RPMI8226 (cell line): Measurements from ENCODE around the gene DCBLD1.

ENCODE experiments used
- DNase-seq: peaks from one replicate; pipeline ENCODE4 v3.0.0-alpha.2; 2015

The DCBLD1 gene

DNA sequence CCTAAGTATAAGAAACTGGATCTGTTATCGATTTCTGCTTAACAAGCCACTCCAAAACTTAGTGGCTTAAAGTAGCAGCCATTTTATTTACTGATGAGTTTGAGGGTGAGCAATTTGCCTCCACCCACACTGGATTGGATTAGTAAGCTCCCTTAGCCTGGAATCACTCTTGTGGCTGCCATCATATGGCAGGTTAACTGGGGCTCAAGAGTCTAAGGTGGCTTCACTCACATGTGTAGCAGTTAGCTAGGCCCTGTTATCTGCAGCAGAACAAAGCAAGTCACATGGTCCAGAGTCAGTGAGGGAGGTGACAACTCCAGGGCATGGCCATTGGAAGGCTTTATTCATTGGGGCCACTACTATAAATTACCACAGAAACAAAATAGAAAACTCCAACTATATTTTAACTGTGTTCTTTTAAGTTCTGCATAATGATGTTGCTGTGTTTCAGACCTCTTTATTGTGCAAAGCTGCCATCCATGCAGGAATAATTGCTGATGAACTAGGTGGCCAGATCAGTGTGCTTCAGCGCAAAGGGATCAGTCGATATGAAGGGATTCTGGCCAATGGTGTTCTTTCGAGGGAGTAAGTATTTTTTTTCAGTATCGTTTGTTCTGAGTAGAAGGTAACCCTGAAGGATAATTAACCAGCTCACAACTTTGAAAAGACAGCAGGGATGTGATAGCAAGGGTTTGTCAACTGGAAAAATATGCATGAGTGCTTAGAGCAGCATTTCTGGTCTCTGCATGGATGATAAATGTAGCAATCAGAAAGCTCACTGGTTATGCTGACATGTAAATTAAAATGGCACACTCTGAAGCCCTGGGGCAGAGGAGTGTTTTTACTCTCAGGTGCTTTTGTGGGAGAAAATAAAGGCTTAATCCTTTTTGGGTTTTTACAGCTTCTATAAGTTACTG, 49.6 kb downstream of the DCBLD1 start:
- DNase-seq, result no peak

DNA sequence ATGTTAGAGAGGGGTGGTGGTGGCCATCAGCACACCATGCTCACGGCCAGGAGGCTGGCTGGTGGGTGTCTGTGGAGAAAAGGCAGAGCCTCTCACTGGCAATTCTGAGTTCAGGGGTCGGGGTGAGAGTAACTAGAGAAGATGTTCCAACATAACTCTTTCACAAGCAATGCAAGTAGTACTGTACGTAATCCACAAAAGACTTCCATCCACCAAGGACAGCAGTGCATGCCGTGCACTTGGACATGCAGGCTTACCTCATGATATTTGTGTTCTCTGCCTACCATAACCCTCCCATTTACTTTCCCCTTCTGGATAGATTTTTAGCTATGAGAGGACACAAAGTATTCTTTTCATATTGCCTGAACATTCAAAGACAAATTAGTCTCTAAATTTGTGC, 51.3 kb downstream of the DCBLD1 start:
- no peak for DNase-seq

DNA sequence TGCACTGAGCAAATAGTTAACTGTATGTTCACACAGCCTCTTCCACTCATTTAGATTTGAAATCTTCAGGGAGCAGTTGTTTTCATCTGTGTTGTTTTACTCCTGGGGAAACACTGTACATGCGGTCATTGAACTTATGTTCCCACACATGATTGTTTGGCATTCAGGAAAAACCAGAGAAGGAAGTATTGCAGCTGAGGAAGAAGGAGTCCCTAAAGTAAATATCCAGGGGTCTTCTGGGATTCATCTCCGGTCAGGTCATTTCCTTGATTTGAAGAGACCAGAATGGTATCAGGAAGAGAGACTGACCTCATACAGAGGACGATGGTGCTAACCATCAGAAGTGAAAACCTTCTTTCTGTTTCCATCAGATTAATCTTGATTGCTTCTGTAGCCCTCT, 52.5 kb downstream of the DCBLD1 start:
- DNase-seq, result no peak

DNA sequence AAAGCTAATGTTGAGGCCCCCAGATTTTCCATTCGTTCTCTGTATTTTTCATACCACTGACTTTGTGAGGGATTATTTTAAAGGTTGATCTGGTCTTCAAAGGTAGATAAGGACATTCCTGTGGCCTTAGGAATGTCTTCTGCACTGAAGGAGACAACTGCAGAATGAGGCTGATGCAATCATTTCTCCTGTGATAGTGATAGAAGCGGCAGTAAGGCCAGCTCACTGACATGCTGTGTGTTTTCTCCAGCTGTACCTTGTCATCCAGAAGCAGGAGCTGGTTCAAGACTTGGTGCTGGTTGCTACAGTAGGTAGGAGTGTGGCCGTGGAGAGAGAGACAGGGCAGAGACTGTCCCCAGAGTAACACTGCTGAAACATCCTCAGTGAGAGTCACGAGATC, 53.8 kb downstream of the DCBLD1 start:
- DNase-seq, result no peak

DNA sequence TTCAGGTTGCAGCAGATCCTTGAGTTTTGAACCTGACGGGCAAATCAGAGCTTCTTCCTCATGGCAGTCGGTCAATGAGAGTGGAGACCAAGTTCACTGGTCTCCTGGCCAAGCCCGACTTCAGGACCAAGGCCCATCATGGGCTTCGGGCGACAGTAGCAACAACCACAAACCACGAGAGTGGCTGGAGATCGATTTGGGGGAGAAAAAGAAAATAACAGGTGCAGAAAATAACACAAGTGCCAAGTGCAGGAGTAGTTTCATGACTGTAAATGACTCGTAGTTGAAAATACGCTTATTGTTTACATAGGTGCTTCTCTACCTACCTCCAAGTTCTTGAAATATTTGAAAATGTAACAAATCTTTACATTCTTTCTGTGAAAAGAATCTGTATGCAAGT, 56.1 kb downstream of the DCBLD1 start:
- no peak for DNase-seq

DNA sequence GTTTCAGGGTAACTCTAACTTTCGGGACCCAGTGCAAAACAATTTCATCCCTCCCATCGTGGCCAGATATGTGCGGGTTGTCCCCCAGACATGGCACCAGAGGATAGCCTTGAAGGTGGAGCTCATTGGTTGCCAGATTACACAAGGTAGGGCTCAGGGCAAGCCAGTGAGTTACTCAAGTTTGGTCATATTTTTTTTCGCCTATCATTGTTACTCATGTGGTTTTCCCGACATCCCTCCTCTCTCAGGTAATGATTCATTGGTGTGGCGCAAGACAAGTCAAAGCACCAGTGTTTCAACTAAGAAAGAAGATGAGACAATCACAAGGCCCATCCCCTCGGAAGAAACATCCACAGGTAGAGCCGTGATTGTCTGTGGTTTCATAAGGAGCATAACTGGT, 58.2 kb downstream of the DCBLD1 start:
- no peak for DNase-seq

DNA sequence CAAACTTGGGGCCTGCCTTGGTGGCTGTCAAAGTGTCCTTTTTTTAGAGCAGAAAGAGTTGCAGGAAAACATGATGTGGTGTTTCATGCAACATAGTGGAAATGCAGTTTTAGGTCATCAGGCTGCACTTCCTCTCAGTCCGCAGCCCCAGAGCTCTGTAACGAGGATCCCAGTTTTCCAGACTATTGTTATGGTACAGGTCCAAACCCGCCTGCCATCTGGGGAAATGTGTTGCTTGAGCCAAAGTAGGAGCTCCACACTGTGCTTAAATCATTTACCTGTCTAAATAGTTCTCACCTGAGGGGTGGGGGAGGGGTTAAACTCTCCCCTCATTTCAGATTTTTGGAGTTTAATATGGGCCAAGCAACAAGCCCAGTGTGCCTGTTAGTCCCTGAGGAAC, 60.0 kb downstream of the DCBLD1 start:
- no peak for DNase-seq

DNA sequence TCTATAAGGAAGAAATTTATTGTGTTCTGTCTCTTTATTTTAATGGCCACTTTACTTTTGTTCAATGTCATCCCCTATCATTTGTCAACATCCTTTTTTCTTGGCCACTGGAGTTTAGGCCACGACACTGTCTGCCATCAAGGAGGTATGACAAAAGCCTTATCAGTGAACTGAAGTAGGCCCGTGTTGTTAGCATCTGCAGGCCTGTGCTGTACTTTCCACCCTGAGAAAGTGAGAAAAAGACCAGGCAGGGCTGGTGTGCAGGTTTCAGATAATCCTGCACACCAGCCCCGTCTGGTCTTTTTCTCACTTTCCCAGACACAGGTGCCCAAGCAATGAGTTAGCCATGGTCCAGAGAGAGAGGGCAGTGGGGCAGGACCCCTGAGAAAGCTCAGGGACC, 62.2 kb downstream of the DCBLD1 start:
- DNase-seq, result no peak

DNA sequence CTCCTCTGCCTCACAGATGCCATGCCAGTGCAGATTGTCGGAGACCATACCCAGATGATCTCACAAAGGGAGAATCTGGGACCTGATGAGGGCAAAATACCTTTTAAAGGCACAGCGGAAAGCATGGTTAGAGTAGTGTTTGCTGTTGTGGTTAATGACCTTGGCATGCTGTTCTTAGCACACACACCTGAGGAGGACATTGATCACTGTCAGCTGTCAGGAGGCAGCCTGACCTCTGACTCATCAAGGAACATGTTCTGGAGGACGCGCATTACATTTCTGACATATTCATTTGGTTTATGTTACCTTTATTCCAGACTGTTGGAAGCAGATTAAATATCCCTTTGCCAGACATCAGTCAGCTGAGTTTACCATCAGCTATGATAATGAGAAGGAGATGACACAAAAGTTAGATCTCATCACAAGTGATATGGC, 62.7 kb downstream of the DCBLD1 start:
- DNase-seq, result no peak

DNA sequence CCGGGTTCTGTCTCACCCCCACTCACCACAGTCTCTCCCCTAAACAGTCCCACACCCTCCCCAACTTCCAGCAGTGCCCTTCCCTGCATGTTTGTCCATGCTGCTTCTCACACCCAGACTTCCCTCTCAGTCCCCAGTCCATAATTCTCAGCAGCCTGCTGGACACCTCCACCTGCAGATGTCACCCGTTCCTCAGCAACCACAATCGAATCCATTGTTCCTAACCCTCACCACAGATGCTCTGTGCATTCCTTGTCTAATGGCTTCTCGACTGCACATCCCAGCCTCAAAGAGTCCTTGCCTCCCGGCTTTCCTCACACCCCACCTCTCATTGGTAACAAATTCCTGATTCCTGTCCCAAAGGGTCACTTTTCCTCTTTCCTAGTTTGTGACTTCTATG, 64.2 kb downstream of the DCBLD1 start:
- DNase-seq, result no peak

DNA sequence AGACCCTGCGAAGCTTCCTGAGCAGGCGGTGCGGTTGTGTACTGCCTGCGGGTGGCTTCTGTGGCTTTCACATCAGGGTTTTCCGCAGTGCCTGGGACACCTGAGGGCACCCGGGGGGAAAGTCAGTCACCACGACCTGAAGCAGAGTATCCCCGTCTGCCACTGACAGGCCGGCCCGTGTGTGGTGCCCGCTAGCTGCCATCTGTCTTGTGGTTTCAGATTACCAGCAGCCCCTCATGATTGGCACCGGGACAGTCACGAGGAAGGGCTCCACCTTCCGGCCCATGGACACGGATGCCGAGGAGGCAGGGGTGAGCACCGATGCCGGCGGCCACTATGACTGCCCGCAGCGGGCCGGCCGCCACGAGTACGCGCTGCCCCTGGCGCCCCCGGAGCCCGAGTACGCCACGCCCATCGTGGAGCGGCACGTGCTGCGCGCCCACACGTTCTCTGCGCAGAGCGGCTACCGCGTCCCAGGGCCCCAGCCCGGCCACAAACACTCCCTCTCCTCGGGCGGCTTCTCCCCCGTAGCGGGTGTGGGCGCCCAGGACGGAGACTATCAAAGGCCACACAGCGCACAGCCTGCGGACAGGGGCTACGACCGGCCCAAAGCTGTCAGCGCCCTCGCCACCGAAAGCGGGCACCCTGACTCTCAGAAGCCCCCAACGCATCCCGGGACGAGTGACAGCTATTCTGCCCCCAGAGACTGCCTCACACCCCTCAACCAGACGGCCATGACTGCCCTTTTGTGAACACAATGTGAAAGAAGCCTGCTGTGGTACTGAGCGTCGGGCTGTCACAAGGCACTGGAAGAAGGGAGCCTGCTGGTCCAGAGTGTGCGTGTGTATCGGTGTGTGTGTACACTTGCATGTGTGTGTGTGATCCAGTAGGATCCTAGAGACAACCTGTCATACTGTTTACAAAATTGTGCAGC, 65.5 kb downstream of the DCBLD1 start:
- DNase-seq, result no peak

DNA sequence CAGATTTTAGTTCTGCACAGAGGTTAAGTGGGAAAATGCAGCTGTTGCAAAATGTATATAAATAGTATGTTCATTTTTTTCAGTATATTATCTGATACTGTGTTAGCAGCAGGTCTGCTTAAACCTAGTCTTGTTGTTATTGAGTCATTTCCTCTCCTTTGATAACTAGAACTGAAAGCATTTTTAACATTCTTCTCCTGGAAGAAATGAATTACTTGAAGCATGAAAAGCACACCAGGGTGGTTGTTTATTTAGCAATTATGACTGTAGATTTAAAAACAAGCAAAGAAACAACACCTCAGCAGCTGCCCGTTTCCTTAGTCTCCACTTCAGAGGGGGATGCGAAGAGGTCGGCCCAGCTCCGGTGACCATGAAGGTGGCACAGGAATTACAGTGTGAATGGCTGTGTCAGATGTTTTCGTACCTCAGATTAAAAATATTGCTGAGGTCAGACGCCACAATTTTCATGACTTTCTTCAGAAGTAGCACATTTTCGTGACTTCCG, 66.4 kb downstream of the DCBLD1 start:
- no peak for DNase-seq

DNA sequence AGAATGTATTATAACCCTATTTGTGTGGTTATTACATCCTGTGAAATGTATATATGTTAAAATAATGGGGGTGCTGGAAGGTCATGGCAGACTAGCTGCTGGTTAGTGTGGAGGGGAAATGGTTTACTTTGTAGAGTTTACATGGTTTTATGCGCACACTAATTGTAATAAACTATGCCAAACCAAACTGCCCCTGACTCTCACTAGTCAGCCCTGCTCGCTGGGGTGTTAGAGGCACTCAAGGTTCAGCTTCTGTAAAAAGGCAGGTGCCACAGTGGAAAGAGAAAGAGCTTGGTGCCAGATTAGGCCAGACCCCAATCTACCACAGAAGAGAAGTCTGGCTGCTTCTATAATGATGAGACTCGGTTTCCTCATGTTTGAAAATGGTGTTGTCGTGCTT, 67.1 kb downstream of the DCBLD1 start:
- DNase-seq, result no peak

DNA sequence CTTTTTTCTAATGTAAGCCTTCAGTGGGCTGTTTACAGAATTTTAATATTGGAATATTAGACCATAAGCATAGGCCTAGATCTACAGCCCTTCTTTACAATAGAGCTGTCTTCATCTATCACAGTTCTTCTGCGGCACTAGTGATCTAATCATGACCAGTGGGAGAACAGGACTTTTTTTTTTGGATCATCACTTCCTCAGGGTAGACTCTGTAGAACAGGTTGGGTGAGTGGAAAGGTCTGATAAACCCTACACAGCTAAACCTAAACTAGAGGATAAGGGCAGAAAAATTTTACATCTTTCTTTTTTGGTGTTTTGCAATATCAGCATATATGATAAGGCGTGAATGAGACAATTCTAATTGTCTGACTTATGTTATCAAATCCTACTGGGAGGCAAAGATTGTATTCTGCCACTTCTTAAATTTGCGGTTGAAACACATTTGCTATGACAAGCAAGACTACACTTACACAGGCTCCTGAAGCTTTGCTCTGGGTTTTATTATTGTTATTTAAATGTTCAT, 67.7 kb downstream of the DCBLD1 start:
- no peak for DNase-seq

DNA sequence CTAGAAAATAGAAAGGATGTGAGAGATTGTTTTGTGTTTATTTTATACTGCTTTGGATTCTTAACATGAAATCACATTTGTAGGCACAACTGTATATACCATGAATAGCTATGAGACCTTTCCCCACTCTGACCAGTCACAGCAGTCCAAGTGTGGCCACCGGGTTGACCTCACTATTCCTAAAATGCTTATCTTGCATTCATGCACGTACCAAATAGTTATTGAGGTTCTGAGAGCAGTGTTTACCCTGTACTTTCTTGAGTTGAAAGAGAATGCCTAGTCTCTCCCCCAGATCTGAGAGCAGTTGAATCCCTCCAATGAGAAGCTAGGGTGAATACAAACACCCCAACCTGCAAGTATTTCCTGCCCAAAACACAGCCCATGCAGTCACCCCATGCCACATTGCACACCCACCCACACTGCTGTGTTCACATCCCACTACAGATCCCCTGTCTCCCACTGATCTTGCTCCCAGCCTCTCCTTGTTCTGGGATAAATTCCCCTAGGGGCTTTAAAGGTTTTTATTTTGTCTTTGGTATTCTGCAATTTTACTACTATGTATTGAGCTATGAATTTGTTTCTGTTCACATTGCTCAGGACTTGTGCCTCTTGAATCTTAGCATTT, 68.3 kb downstream of the DCBLD1 start:
- no peak for DNase-seq

DNA sequence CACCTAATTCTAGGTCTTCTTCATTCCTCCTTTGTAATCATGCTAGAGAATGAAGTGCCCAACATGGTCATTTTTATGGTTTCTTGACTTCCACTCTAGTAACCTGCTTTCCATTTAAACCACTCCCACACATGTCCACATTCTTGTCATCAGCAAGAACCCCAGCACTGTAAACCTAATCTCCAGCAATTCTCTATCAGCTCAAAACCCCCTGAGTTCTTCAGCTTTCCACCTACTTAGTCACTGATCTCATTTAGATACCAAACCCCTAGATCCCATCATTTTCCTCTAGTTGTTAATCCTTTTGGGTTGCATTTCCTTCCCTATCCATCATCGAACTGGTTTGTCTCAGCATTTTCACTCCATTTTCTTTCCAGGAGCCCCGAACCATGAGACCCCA, 70.1 kb downstream of the DCBLD1 start:
- no peak for DNase-seq

DNA sequence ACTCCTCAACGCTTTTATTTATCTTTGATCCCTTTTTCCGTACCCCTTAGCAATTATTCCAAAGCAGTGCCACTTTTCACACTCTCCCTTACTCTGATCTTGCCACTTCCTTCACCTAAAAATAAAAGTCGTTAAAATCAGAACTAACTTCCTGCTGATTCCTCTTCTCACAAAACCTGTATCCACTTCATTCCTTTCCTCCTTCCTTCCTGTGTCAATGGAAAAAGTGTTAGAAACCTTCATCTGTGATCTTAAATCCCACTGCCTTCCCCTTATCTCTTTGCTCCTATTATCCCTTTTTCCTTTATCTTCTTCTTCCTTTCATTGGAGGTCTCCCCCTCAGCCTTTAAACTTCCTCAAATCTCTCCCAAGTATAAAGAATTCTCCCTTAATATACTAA, 70.7 kb downstream of the DCBLD1 start:
- no peak for DNase-seq

DNA sequence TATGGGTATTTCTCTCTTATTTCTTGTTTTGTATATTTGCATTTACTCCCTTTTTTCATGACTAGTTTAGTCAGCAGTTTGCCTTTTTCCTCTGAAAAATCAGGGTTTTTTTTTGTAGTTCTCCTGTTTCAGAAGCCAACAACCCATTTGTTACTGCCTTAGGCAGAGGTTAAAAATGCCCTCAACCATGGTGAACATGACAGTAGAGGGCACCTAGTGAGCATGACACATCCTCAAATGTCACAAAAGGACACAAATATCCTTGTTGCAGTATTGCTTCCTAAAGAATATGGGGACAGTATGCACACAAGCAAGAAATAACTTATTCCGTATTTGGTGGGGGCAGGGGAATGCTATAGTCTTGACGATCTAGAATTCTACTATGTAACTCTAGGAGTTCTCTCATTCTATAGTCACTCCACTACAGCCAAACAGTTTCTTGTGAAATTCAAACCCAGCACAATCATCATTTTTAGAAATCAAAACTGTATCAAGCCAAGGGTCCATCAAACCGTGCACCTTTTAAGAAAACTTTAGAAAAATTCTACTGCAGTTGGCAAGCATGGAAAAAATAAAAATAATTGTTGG, 72.9 kb downstream of the DCBLD1 start:
- DNase-seq, result no peak

DNA sequence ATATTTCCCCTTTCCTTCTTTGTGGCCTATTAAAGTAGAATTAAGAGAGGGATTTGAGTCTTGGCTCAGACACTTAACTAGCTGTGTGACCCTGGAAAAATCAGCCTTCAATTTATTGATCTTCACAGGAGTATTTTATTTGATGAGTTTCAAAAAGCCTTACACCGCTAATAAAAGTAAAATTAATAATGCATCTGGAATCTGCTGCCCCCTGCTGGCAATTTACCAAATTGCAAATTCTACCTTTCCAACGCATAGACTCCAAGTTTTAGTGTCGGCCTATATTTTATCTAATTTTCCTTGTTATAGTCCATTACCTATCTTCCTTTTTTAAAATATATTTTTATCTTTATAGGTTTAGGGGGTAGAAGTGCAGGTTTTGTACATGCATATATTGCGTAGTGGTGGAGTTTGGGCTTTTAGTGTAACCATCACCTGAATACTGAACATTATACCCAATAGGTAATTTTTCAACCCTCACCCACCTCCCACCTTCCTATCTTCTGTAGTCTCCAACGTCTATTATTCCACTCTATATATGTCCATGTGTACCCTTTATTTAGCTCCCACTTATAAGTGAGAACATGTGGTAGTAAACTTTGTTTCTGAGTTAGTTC, 73.5 kb downstream of the DCBLD1 start:
- peak; percentile 35 for DNase-seq

DNA sequence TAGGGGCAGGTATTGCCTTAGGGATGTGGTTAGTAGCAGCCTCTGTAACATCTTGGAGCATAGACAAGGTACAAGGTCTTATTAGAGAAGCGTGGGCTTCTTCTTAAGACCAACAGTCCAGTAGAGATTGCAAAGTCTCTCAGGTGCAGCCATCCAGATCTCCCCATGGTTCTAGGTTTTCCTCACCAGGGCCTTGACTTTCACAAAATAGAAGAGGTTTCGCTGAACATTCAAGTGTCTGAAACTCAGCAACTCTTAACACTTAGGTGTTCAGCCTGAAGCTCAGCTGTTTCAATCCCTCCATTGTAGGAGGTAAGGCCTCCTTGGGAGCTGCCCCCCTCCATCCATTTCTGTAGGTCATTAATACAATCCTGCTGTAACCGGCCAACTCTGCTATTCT, 75.5 kb downstream of the DCBLD1 start:
- no peak for DNase-seq

DNA sequence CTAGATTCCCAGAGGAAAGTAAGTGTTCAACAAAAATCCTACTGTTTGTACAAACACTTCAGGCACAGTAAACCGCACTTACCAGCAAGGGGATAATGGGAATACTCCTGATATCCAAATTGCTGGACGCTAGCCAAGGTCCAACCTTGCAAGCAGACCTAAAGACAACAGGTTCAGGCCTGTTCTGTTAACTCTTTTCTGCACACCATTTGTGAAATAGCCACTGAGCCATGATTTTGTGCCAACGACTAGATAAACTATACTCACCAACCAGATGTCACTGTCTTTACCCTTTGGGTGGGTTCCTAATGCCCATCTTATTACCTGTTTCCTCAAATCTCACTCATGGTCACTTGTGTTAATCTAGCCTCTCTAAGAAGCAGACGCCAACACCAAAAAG, 76.3 kb downstream of the DCBLD1 start:
- DNase-seq, result no peak

DNA sequence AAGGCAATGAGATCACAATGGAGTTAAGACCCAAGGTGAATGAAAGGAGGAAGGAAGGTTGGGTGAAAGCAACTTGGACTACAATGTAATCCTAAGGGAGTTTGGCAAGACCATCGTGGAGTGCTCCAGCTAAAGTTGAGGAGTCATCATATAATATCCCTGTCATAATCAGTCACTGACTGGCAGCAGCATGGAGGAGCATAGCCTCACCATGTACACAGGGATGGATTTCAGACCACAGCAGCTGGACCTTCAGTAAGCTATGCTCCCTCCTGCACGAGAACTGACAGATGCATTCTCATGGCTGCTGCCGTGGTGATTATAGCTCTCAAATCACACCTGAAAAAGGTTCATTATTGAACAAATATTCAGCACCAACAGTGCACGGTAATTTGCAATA, 76.8 kb downstream of the DCBLD1 start:
- no peak for DNase-seq
